ENCODE results near the gene ERGIC1.

DNA sequence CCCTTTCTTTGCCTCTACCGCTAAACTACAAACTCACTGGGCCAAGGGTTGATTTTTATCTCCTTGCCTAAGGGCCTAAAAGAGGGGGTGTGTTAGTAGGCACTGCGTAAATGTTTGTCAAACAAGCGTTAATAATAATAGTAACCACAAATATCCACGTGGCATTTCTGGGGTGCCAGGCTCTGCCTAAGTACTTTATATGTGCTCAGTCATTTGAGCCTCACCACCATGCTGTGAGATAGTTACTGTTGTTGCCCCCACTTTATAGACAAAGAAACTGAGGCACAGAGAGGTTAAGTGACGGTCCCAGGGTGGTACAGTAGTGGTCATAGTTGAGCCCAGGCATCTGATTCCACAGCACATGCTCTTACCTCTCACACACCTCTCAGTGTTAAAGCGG, 52.4 kb downstream of the ERGIC1 start:
- TF ChIP-seq, protein P1, sequence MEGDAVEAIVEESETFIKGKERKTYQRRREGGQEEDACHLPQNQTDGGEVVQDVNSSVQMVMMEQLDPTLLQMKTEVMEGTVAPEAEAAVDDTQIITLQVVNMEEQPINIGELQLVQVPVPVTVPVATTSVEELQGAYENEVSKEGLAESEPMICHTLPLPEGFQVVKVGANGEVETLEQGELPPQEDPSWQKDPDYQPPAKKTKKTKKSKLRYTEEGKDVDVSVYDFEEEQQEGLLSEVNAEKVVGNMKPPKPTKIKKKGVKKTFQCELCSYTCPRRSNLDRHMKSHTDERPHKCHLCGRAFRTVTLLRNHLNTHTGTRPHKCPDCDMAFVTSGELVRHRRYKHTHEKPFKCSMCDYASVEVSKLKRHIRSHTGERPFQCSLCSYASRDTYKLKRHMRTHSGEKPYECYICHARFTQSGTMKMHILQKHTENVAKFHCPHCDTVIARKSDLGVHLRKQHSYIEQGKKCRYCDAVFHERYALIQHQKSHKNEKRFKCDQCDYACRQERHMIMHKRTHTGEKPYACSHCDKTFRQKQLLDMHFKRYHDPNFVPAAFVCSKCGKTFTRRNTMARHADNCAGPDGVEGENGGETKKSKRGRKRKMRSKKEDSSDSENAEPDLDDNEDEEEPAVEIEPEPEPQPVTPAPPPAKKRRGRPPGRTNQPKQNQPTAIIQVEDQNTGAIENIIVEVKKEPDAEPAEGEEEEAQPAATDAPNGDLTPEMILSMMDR (IDR thresholded peaks at IDR 0.05), result no peak
- TF ChIP-seq POLR2A (IDR thresholded peaks at IDR 0.05), result no peak

All from adrenal gland (tissue), 5 donors.